MCF 10A (cell line): ENCODE data around the gene IL17RD. TPM values are rescaled to one million over a fixed set of nuclear protein-coding genes. Genes with fewer than 3 reads are reported as not detected.

ENCODE experiments used
- BruUV-seq: library from RNA; stranded (reverse); fragments of 400-500 nt; replicated peaks from 2 replicates; lab custom pipeline; 2021; lab: Mats Ljungman, UMichigan
- CTCF ChIA-PET: fragments of 300-600 bp; sonication (Branson Sonifier 250); formaldehyde crosslinking; extraction: SDS; loops from one replicate; lab custom pipeline; 2021; ENCODE audit warnings: antibody characterized with exemption, inconsistent platforms; lab: Yijun Ruan, JAX
- POLR2A ChIA-PET: fragments of 300-600, 350-650 bp; sonication (Branson Sonifier 250); formaldehyde crosslinking; extraction: SDS; loops from one replicate; lab custom pipeline; 2020; ENCODE audit warnings: antibody characterized with exemption, inconsistent platforms; lab: Yijun Ruan, JAX
- DNase-seq: peaks from one replicate; pipeline ENCODE4 v3.0.0-alpha.2; 2018; ENCODE audit not compliant: unreplicated experiment
- H3K27ac Mint-ChIP-seq: one replicate; pipeline ENCODE4 v1.8.0; 2022; ENCODE audit warnings: mild to moderate bottlenecking, low read depth, mixed read lengths; ENCODE audit not compliant: unreplicated experiment
- H3K27me3 Mint-ChIP-seq: one replicate; pipeline ENCODE4 v1.8.0; 2022; ENCODE audit warnings: mixed read lengths; ENCODE audit not compliant: insufficient read depth, unreplicated experiment
- H3K36me3 Mint-ChIP-seq: one replicate; pipeline ENCODE4 v1.8.0; 2022; ENCODE audit warnings: mild to moderate bottlenecking, moderate library complexity, mixed read lengths; ENCODE audit not compliant: insufficient read depth, unreplicated experiment
- H3K4me1 Mint-ChIP-seq: one replicate; pipeline ENCODE4 v1.8.0; 2022; ENCODE audit warnings: mixed read lengths; ENCODE audit not compliant: insufficient read depth, unreplicated experiment
- H3K4me3 Mint-ChIP-seq: one replicate; pipeline ENCODE4 v1.8.0; 2022; ENCODE audit warnings: mild to moderate bottlenecking, moderate library complexity, mixed read lengths; ENCODE audit not compliant: unreplicated experiment
- H3K9me3 Mint-ChIP-seq: one replicate; pipeline ENCODE4 v1.8.0; 2022; ENCODE audit warnings: mixed read lengths; ENCODE audit not compliant: unreplicated experiment
- CTCF ChIP-seq: fragments of 200-600 bp; IDR thresholded peaks from one replicate; pipeline ENCODE4 v1.8.0; 2022; ENCODE audit warnings: antibody characterized with exemption, mild to moderate bottlenecking; ENCODE audit not compliant: unreplicated experiment
- intact Hi-C: fragments of 100-400 bp; cut with micrococcal nuclease; formaldehyde crosslinking; loops from 2 replicates; pipeline ENCODE4 v1.14.1; 2022
- total RNA-seq: library from RNA; stranded (reverse); gene quantifications from 2 replicates; pipeline ENCODE4 v1.2.3, GENCODE V29; 2022

Gene IL17RD
- total RNA-seq, 1 experiment from 2014 or later: 1.2 TPM

GRCh38 chr3:57141719-57142410 is 23.3 kb downstream of the IL17RD start:
- no peak for DNase-seq
- Mint-ChIP-seq H3K4me3 (no peak overlapping the region), H3K27ac (no peak overlapping the region), H3K36me3 (no peaks in the 10 kb centered on the region), H3K27me3 (peaks cover 17% of the 10 kb centered on the region), H3K9me3 (no peaks in the 10 kb centered on the region), H3K4me1 (no peaks in the 10 kb centered on the region)
- BruUV-seq: no TSS peak
- intact Hi-C loops: no loop called here
- ChIA-PET CTCF (interaction anchor here (0.6 to 1.3 kb wide), 5 partner anchors 25 to 52 kb away, joined by 3 to 4 read pairs (median 3); no protein-coding TSS in a partner anchor), POLR2A (no interaction called here)
- no peak for TF ChIP-seq CTCF

- Mint-ChIP-seq H3K4me3 (no peak overlapping the region), H3K4me1 (no peaks in the 10 kb centered on the region), H3K27me3 (peaks cover 17% of the 10 kb centered on the region), H3K36me3 (no peaks in the 10 kb centered on the region), H3K9me3 (no peaks in the 10 kb centered on the region), H3K27ac (no peak overlapping the region)
- ChIA-PET CTCF (interaction anchor here (0.5 to 1.1 kb wide), 5 partner anchors 29 to 343 kb away, joined by 3 to 4 read pairs (median 4); no protein-coding TSS in a partner anchor), POLR2A (interaction anchor here (1.4 kb wide), 1 partner anchor 8 kb away, joined by 4 read pairs; no protein-coding TSS in a partner anchor)
- no peak for TF ChIP-seq CTCF
- intact Hi-C loops: no loop called here
- DNase-seq: no peak
- BruUV-seq: no TSS peak
Measured at GRCh38 chr3:57140894-57141293, 24.3 kb downstream of the IL17RD start.

GRCh38 chr3:57135964-57136719 is 29.0 kb downstream of the IL17RD start:
- no peaks in the 10 kb centered on the region for H3K36me3 Mint-ChIP-seq
- no peak for TF ChIP-seq CTCF
- H3K27me3 Mint-ChIP-seq: peaks cover 17% of the 10 kb centered on the region
- H3K4me1 Mint-ChIP-seq: no peaks in the 10 kb centered on the region
- no TSS peak for BruUV-seq
- no peaks in the 10 kb centered on the region for H3K9me3 Mint-ChIP-seq
- intact Hi-C loops: no loop called here
- no peak for DNase-seq
- ChIA-PET POLR2A (interaction anchor here (0.8 kb wide), 1 partner anchor 8 kb away, joined by 3 read pairs; no protein-coding TSS in a partner anchor), CTCF (interaction anchor here (0.6 to 2.3 kb wide), 5 partner anchors 10 to 128 kb away, joined by 3 to 12 read pairs (median 3); no protein-coding TSS in a partner anchor)
- H3K4me3 Mint-ChIP-seq: no peak overlapping the region
- H3K27ac Mint-ChIP-seq: no peak overlapping the region

- H3K4me3 Mint-ChIP-seq: no peak overlapping the region
- POLR2A ChIA-PET: interaction anchor here (1.0 kb wide), 1 partner anchor 64 kb away, joined by 3 read pairs; no protein-coding TSS in a partner anchor
- no peak for DNase-seq
- no peak overlapping the region for H3K27ac Mint-ChIP-seq
- H3K36me3 Mint-ChIP-seq: no peaks in the 10 kb centered on the region
- no peaks in the 10 kb centered on the region for H3K4me1 Mint-ChIP-seq
- H3K9me3 Mint-ChIP-seq: no peaks in the 10 kb centered on the region
- H3K27me3 Mint-ChIP-seq: peaks cover 9% of the 10 kb centered on the region
- CTCF ChIA-PET: interaction anchor here (0.6 kb wide), 1 partner anchor 388 kb away, joined by 3 read pairs; no protein-coding TSS in a partner anchor
- no TSS peak for BruUV-seq
- TF ChIP-seq CTCF: no peak
- intact Hi-C loops: no loop called here
Measured at GRCh38 chr3:57133157-57133556, 32.0 kb downstream of the IL17RD start.
